HG03439 (cell line): ENCODE measurements around the gene YAE1.

Experiments
- ATAC-seq: cut with Tn5 transposase; IDR thresholded peaks from one replicate; pipeline ENCODE4 v1.9.1; 2021; ENCODE audit warnings: mild to moderate bottlenecking, moderate library complexity; ENCODE audit not compliant: unreplicated experiment

Gene YAE1

DNA sequence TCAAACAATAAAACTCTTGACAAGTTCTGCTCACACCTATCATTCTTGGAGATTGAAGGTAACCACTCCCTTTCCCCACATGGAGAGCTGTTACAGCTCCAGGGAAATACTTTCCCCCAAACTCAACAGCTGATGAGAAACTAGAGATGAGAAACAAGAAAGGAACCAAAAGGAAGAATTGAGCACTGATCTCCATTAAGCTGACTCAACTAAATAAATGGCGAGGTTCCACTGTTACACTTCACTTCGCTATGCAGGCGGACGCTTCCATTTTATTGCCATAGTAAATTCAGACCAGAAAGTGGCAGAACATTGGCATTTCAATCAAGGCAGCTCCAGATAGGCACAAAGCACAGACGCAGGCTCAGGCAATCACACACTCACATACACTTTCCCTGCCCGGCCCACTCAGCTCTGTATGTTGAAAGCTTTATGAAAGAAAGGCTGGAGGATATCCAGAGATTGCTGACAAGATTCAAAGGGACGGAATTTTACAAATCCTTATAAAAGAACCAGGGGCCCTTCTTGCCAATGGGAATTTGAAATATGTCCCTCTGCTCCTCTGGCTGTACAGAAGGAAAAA, 11.5 kb upstream of the YAE1 start:
- ATAC-seq = no peak

DNA sequence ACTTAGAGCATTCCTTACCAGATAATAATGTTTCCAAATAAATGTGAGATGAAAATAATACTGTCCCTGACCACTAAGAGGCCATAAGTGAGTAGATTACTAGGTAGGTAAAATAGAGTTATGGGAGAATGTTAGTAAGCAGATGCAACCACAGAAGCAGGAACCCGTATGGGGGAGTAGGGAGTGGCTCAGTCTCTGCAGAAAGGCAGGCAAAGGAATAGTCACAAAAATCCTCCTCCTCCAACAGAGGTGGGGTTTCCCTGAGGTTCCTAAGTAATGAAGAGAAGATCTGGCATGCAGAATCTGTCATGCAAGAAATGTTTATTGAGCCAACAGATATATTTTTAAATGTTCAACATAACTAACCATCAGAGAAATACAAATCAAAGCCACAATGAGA, 9.0 kb upstream of the YAE1 start:
- ATAC-seq = no peak

GRCh38 chr7:39557911-39558310, 8.3 kb upstream of the YAE1 start:
- no peak for ATAC-seq

DNA sequence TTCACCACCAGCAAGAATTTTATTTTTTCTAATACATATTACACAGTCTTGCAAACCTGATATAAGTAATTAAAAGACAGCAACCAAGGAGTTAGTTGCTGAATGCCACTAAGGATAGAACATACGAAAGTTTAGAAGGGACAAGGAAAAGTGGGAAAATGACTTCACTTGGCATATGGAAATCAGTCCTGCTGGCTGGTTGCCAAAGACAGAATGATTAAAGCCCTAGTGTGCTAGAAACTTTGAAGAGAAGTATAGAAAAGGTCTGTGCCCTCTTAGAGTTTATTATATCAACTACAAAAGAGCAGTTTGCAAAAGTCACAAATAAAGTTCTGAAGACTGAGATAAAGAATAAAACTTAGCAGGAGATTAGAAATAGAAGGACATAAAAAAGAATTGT, 5.8 kb upstream of the YAE1 start:
- ATAC-seq = no peak

- ATAC-seq = no peak
Observed at GRCh38 chr7:39560997-39561396, 5.2 kb upstream of the YAE1 start.

GRCh38 chr7:39565538-39565937, 666 bp upstream of the YAE1 start:
- ATAC-seq = no peak

DNA sequence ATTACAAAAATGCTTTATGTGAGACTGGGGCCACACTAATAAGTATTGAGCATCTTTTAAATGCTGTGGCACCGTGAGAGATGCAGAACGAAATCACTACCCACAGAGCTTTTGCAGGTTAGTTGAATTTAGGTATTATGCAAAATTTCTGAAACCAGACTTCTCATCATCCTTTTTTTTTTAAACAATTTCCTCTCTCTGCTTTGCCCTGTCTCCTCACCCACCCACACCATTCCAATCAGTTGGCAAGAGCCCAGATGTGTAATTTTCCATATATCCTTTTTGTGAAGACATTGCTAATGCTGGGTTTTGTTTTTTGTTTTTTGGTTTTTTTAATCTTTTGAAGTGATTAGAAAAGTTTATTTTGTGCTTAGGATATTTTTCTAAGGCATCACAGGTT, 1.1 kb downstream of the YAE1 start:
- no peak for ATAC-seq

DNA sequence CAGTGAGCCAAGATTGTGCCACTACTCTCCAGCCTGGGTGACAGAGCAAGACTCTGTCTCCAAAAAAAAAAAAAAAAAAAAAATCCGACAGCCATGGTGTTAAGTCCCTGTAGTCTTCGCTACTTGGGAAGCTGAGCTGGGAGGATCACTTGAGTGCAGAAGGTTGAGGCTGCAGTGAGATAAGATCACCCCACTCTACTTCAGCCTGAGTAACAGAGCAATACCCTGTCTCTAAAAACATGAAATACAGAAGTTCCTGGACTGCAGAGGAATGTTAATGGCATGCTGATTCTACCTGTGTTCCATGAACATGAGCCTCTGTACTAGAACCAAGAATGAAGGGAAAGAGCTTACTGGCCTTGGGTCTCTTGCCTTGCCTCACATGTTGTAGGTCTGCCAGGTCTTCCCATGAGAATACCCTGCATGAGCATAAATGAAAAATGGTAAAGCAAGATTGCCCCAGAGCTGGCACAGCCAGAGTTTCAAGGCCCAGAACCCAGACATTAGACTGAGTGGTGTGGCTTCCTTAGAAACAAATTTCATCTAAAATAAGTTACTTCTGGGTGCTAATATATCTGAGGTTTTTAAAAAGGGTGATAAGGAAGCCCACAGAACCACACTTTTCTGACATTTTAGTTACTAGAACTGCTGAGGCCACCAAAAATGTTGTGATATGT, 8.6 kb downstream of the YAE1 start:
- no peak for ATAC-seq

DNA sequence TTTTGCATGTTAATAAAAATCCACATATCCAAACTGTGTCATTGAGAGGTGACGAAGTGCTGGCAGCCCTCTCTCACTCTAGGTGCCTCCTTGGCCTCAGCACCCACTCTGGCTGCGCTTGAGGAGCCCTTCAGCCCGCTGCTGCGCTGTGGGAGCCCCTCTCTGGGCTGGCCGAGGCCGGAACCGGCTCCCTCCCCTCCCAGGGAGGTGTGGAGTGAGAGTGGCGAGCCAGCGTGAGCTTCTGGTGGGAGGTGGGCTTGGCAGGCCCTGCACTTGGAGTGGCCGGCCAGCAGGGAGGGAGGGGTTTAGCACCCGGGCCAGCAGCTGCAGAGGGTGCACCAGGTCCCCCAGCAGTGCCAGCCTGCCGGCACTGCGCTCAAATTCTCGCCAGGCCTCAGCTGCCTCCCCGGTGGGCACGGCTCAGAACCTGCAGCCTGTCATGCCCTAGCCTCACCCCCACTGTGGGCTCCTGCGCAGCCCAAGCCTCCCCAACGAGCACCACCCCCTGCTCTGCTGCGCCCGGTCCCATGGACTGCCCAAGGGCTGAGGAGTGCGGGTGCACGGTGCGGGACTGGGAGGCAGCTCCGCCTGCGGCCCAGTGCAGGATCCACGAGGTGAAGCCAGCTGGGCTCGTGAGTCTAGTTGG, 11.1 kb downstream of the YAE1 start:
- no peak for ATAC-seq

GRCh38 chr7:39580149-39580874, 14.1 kb downstream of the YAE1 start:
- ATAC-seq = peak; percentile 81

DNA sequence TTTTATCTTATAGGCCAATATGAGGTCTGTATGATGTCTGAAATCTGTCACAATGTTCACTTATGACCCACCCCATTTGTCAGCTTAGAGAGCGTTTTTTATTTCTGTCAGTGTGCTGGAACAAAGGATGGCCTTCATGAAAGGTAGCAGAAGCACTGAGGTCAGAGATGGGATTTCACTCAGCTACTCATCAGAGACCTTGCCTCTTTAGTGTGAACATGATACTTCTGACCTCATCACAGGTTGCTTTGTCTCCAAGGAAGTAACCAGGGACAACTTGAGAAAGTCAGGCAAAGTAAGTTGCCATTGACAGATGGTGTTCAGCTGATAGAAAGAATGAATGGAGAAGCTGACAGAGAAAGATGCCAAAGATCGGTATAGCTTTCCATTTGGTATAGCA, 16.3 kb downstream of the YAE1 start:
- no peak for ATAC-seq

DNA sequence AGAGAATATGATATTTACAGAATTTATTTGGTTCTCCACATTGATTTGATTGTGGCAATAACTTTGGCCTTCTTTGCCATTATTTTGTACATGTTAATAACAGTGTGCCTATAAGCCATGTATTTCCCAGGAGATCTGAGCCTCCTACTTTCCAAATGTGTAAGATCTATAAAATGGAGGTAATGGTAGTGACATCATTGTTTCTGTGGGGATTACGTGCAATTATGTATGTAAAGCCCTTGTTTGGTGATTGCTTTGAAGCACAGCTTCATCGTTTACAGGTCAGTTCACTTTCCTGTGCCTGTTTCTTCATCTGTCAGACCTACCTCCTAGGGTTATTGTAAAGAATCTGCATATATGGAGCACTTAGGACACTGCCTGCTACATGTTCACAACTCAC, 17.3 kb downstream of the YAE1 start:
- ATAC-seq = no peak

GRCh38 chr7:39587393-39587792, 21.2 kb downstream of the YAE1 start:
- ATAC-seq = no peak

DNA sequence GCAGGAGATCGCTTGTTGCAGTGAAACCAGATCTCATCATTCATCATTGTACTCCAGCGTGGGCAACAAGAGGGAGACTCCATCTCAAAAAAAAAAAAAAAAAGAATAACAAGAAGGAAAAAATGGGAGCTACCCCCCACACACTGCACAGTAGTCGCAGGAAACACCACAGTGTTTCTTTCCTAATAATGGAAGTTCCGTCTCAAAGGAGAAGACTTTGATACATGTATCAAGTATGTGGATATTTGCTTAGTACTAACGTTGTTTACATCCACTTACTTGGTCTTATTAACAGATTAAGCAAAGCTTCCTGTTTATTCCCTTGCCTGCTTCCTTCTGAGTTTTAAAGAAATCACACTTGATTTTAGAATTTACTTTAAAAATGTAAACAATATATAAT, 22.2 kb downstream of the YAE1 start:
- ATAC-seq = no peak

GRCh38 chr7:39589323-39590111, 23.3 kb downstream of the YAE1 start:
- peak; percentile 87 for ATAC-seq

DNA sequence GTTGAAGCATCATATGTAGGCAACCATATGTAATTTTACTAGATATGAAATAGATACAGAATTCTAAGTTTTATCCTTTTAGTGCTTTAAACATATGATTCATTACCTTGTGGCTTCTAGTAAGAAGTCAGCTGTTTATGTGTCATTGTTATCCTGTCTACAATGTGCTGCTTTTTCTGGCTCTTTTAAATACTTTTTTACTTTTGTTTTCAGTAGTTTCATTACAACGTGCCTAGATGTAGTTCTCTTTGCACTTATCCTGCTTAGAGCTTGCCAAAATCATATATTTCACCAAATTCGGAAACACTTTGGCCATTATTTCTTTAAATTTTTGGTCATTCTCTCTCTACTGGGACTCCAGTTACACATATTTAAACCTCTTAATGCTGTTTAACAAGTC, 26.4 kb downstream of the YAE1 start:
- ATAC-seq = no peak

- ATAC-seq = no peak
Observed at GRCh38 chr7:39594988-39595620, 28.9 kb downstream of the YAE1 start.

DNA sequence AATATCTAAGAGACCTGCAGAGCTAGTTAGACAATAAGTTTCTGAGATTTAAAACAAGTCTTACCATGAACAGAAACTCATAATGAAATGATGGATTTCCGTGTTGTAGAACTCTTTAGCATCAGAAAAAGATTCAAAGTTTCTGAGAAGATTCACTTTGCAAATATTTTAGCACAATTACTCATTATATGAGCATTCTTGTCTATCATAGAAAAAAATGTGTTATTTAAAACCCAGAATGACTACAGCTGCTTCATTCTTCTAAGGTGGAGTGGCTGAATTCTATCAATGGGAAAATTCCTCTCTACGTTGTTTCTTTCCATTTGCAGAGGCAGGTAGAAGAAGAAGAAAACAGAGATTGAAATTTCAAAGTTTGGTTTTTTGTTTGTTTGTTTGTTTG, 36.1 kb downstream of the YAE1 start:
- no peak for ATAC-seq

GRCh38 chr7:39603924-39604323, 37.7 kb downstream of the YAE1 start:
- no peak for ATAC-seq

GRCh38 chr7:39605087-39605486, 38.9 kb downstream of the YAE1 start:
- ATAC-seq = no peak

DNA sequence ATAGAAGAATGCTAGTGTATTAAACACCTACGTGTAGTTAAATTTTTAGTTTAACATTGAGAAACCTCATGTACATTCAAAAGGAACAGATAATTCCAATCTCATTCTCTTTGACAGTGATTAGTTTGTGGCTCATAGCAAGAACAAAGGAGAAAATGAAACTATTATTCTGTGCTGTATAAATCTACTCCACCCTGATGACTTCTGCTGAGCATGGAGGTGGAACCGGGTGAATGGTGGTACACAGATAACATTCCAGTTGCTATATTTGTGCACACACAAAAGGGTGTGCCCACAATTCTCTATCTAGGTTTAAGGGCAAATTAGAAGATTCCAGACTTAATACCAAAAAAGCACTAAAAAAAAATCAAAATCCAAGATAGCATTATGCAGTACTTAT, 40.1 kb downstream of the YAE1 start:
- no peak for ATAC-seq
